8988T (cell line): Measurements from ENCODE around the gene MAPT.
"Not testable (repeated sequence)": the region's sequence is repeated elsewhere in the genome, so short reads cannot be mapped to it uniquely, and the experiment has no call there.

Experiments
- DNase-seq: peaks from one replicate; pipeline ENCODE4 v3.0.0; 2011

Gene MAPT

GRCh38 chr17:45894022-45894784 lies at the start of gene MAPT:
TSS of gene MAPT (plus strand) at chr17:45894554. CDS start at chr17:45962338, 67,784 bp downstream.
- peak; percentile 92 for DNase-seq

DNA sequence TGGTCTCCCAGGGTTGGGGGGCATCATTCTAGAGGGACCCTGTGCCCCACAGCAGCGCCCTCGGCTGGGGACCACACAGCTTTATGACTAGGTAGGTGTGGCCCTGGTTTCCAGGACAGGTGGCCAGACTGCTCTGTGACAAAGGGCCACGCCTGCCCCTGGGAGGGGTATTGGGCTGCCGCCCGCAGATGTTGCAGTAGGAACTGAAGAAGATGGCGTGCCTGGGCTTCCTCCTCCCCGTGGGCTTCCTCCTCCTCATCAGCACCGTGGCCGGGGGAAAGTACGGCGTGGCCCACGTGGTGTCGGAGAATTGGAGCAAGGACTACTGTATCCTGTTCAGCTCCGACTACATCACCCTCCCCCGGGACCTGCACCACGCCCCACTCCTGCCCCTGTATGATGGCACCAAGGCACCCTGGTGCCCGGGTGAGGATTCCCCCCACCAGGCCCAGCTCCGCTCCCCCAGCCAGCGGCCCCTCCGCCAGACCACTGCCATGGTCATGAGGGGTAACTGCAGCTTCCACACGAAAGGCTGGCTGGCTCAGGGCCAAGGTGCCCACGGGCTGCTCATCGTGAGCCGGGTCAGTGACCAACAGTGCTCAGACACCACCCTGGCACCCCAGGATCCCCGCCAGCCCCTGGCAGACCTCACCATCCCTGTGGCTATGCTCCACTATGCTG lies 49.5 kb upstream of the MAPT start, which contains the start of gene SPPL2C:
TSS of gene SPPL2C (plus strand) at position 187 of the 681 bp plus-strand sequence. CDS start at position 213, 26 bp downstream.
- no peak for DNase-seq

DNA sequence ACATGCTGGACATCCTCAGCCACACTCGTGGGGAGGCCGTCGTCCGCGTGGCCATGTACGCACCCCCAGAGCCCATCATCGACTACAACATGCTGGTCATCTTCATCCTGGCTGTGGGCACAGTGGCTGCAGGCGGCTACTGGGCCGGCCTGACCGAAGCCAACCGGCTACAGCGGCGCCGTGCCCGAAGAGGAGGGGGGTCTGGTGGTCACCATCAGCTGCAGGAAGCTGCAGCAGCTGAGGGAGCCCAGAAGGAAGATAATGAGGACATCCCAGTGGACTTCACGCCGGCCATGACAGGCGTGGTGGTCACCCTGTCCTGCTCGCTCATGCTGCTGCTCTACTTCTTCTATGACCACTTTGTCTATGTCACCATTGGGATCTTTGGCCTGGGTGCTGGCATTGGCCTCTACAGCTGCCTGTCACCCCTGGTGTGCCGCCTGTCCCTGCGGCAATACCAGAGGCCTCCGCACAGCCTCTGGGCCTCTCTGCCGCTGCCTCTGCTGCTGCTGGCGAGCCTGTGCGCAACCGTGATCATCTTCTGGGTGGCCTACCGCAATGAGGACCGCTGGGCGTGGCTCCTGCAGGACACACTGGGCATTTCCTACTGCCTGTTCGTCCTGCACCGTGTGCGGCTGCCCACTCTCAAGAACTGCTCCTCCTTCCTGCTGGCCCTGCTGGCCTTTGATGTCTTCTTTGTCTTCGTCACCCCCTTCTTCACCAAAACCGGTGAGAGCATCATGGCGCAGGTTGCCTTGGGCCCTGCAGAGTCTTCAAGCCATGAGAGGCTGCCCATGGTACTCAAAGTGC lies 48.8 kb upstream of the MAPT start:
- DNase-seq: no peak

DNA sequence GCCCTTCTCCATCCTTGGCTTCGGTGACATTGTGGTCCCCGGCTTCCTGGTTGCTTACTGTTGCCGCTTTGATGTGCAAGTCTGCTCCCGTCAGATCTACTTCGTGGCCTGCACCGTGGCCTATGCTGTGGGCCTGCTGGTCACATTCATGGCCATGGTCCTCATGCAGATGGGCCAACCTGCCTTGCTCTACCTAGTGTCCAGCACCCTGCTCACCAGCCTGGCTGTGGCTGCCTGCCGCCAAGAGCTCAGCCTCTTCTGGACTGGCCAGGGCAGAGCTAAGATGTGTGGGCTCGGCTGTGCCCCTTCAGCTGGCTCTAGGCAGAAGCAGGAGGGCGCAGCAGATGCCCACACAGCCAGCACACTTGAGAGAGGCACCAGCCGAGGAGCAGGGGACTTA lies 48.1 kb upstream of the MAPT start:
- DNase-seq: no peak

DNA sequence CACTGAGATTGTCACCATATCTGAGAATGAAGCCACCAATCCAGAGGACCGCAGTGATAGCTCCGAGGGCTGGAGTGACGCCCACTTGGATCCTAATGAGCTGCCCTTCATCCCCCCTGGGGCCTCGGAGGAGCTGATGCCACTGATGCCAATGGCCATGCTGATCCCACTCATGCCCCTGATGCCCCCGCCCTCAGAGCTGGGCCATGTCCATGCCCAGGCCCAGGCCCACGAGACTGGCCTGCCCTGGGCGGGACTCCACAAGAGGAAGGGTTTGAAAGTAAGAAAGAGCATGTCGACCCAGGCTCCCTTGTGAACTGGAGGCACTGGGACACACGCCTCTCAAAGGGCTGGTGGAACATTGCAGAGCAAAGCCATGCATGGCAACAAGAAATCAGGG lies 47.7 kb upstream of the MAPT start:
- DNase-seq: no peak

- no peak for DNase-seq
Observed at GRCh38 chr17:45847101-45847500, 47.3 kb upstream of the MAPT start.

DNA sequence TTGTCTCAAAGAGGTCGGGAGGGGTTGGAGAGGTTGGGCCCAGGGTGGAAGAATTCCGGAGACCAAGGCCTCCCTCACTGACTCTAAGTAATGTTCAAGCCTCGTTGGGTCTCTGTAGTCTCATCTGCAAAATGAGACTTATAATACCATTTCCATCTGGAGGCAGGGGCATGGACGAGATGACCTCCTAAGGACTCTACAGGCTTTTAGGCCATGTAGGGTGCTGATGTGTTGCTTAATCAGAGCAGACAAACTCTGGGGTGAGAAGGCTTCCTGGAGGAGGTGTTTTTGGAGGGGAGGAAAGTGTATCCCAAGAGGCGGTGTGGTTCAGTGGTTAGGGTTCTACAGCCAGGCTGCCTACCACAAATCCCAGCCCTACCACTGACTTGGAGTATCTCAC lies 46.6 kb upstream of the MAPT start:
- no peak for DNase-seq

DNA sequence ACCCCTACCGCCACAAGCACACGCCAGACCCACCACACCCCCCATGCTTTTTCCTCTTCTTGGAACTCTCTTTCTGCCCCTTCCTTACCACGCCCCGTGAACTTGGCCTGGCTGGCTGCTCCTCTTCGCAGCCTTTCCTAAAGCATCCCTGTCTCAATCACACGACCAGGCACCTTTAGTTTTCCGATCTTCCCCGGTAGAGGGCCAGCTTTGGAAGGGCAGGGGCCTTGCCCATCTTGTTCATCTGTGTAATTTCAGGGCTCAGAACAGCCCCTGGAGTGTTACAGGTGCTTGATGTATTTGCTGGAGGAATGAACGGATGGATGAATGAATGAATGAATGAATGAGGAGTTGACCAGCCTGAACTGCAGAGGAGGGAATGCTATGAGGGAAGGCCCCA lies 45.9 kb upstream of the MAPT start:
- DNase-seq: no peak

DNA sequence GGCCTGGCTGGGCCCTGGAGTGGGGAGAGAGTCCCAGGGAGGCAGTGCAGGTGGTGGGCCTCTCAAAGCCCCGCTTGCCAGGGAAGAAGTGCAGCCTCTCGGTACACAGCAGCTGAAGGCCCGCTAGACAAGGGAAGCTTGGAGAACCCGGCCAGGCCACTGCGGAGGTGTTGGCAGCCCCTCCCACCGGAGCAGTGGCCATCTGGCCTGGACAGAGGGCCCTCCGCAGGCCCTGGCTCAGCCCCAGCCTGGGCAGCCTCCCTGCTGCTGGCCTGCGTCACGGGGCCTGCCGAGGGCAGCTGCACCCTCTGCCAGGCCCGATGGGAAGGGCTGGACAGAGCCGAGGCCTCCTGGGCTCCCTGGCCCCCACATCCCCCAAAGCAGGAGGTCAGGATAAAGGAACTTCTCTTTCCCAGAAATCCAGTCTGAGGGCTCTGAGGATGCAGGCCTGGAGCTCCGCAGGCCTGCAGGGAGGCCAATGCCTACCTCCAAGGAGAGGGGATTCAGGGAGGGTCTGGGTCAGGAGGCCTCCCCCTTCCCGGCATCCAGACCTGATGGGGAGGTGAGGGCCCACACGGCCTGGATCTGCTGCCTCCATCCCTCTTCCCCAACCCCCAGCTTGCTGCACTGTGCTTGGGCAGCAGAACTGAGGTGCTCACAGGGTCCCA lies 45.4 kb upstream of the MAPT start:
- DNase-seq: no peak

DNA sequence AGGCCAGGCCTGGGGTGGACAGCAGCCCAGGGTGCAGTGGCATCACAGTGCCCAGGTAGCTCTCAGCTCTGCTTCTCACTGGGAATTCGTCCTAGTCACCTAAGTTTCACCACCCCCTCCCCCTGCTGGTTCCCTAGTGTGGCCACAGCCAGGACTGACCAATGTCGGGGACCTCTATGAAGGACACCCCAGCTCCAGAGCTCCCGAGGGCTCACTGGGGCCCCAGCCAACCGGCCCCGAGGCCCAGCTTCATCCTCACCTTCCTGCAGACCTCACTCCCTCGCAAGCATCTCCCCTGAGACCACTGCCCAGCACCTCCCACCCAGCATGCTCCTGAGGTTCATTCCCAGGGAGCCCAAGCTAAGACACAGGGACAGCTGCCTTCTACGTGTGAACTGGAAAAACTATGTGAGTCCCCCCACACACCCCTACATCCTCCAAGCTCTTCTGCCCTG lies 44.8 kb upstream of the MAPT start:
- DNase-seq: no peak

DNA sequence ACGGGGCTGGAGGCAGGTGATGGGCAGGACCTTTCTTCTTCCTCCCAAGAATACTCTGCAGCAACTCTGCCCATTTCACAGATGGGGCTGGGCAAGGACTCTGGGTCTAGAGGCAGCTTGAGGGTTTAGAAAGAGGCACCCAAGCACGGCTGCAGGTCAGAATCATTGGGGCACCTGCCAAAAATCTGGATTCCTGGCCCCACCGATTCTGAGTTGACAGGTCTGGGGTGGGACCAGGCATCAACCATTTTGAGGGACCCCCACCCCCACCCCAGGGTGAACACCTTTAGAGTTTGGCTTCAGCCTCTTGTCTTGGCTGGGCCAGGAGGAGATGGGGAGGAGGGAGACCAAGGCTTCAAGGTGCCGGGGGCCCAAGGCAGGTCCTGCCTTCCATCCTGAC lies 44.3 kb upstream of the MAPT start:
- no peak for DNase-seq

- no peak for DNase-seq
Observed at GRCh38 chr17:45850468-45850867, 43.9 kb upstream of the MAPT start.

DNA sequence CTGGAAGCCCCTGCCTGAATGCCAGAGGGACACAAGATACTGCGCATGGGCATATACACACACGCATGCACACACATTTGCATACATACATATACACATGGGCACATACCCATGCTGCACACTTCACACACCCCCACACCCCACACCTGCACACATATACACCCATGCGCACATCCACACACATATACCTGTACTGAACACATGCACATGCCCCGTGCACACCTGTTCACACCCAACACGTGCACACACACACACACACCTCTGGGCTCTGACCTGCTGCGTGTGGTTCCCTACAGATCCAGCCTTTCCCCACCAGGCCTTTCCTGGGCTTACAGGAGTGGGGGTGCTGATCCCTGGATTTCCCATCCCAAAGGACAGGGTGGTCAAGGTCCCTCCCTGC lies 43.3 kb upstream of the MAPT start:
- no peak for DNase-seq

DNA sequence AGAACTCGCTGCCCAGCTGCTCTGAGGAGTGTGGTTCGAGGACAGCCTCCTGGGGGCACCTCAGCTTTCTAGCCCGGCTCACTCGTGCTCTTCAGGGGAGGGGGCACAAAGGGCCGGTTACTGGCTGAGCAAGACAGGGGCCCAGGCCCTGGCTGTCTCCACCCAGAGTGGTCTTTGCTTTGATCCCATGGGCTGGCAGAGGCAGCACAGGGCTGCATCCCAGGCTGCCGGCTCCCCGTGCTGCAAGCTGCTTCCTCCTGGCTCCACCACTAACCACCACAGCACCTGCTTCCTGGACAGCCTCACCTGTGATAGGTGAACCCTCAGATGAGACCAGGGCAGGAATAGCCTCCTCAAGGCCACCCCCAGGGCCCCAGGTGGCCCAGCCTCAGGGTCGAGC lies 42.9 kb upstream of the MAPT start:
- DNase-seq: no peak

- no peak for DNase-seq
Observed at GRCh38 chr17:45851873-45852272, 42.5 kb upstream of the MAPT start.

GRCh38 chr17:45852535-45853297 lies 41.6 kb upstream of the MAPT start:
- no peak for DNase-seq

DNA sequence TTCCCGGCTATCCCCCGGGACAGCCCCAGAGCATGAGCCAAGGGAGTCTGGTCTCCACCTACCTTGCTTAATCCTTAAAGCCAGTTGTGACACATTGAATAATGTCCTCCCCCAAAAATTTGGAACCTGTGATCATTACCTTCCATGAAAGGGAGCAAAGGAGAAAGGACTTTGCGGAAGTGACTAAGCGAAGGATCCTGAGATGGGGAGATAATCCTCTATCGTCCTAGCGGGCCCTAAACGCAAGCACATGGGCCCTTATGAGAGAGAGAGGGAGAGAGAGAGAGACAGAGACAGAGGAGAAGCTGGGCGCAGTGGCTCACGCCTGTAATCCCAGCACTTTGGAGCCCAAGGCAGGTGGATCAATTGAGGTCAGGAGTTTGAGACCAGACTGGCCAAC lies 40.1 kb upstream of the MAPT start:
- no peak for DNase-seq

DNA sequence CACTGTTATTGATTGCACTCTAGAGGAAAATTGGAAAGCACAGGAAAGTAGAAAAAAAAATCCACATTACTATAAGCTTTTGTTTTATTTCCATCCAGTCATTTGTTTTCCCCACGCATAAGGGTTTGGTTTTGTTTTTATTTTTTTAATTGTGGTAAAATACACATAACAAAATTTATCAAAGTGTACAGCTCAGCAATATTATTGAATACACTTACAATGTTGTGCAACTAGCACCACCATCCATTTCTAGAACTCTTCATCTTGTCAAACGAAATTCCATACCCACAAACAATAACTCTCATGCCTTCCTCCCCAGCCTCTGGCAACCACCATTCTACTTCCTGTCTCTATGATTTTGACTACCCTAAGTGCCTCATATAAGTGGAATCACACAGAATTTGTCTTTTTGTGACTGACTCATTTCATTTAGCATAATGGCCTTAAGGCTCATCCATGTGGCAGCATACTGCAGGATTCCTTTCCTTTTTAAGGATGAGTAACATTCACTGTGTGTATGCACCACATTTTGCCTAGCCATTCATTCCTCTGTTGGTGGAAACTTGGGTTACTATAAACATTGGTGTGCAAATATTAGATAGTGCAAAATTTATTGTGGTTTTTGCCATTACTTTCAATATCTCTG lies 38.5 kb upstream of the MAPT start:
- no peak for DNase-seq

DNA sequence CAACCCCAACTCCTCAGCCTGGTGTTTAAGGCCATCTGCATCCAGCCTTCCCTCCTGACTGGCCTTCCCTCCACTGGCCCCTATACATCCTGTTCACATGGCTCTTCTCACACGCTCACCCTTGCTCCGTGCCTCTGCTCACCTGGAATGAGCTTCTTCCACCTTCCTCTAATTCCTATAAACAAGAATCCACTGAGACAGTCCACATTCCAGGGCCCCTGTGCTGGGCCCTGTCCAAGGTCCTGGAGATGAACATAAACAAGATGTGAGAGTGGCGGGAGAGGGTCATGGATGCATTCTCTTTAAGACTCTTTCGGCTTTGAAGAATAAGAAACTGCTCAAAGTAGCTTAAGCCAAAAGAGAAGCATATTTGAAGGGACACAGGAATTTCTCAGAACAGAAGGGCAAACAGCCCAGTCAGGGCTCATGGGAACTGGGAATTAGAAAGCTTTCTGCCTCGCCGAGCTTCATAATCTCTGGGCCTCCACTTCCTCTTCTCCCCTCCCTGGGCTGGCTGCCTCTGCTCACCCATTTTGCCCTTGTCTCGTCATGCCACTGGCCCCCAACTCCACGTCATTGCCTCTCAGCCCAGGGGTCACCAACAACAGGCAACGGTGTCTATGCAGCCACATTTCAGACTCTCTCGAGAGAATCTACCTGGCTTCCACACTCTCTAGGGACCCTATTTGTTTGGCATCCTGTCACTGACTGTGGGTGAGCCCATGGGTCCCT lies 36.2 kb upstream of the MAPT start:
- no peak for DNase-seq

DNA sequence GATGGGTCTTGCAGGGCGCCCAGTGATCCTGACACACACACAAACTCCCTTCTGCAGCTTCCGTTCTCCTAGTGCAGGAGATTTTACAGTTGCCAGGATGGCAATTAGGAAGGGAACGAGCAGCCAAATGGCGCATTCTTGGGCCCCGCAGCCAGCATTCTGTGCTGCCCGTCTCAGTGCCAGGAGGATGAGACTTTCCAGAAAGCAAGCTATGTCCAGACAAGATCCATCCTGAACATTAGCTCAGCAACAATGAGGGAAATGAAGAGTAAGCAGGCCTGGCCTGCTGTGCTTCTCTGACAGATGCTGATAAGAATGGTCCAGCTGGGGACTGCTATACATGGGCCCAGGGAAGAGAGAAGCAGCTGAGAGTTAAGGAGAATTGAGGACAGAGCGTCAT lies 33.2 kb upstream of the MAPT start:
- no peak for DNase-seq

DNA sequence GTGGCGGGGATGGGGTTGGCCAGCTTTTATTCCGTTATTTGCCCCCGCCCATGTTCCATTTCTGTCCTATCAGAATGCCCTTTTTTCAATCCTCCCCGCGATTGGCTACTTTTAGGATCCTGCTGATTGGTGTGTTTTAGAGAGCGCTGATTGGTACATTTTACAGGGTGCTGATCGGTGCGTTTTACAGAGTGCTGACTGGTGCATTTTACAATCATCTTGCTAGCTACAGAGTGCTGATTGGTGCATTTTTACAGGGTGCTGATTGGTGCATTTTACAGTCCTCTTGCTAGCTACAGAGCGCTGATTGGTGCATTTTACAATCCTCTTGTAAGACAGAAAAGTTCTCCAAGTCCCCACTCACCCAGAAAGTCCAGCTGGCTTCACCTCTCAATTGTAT lies 32.2 kb upstream of the MAPT start:
- not testable (repeated sequence) for DNase-seq
